GM12878 (cell line): ENCODE measurements around the gene KCNK5.

Experiments
- HDAC2 ChIP-seq: fragments of 200-600 bp; sonication (generic); IDR thresholded peaks from 2 replicates; pipeline ENCODE4 v1.6.1; 2017
- POLR2A ChIP-seq: IDR thresholded peaks from 2 replicates; pipeline ENCODE4 v1.6.1; 2011; ENCODE audit warnings: low read depth, mild to moderate bottlenecking, low read length
- RUNX3 ChIP-seq: IDR thresholded peaks from 2 replicates; pipeline ENCODE4 v1.6.1; 2012; ENCODE audit warnings: low read length, inconsistent platforms
- YY1 ChIP-seq: IDR thresholded peaks from 2 replicates; pipeline ENCODE4 v1.6.1; 2011; ENCODE audit warnings: low read depth, mild to moderate bottlenecking, low read length
- TF ChIP-seq, protein P1 (sequence below): fragments of 450-650 bp; IDR thresholded peaks from 2 replicates; pipeline ENCODE4 v1.6.1; 2014; ENCODE audit warnings: mild to moderate bottlenecking
- TF ChIP-seq, protein P2 (sequence below), 3 experiments: IDR thresholded peaks in 2 of 3; conservative IDR thresholded peaks in 1 of 3; 2 replicates each; pipeline ENCODE4 v1.5.1; 2011; ENCODE audit warnings: low read depth in 3 of 3, low read length in 3 of 3, mild to moderate bottlenecking in 3 of 3, control low read depth in 2 of 3, moderate library complexity in 2 of 3, inconsistent platforms in 1 of 3, mixed read lengths in 1 of 3; ENCODE audit not compliant: control insufficient read depth in 2 of 3, insufficient read depth in 1 of 3; ENCODE audit errors: extremely low read depth in 1 of 3

- TF ChIP-seq, protein P1, sequence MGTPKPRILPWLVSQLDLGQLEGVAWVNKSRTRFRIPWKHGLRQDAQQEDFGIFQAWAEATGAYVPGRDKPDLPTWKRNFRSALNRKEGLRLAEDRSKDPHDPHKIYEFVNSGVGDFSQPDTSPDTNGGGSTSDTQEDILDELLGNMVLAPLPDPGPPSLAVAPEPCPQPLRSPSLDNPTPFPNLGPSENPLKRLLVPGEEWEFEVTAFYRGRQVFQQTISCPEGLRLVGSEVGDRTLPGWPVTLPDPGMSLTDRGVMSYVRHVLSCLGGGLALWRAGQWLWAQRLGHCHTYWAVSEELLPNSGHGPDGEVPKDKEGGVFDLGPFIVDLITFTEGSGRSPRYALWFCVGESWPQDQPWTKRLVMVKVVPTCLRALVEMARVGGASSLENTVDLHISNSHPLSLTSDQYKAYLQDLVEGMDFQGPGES = no peak
- TF ChIP-seq, protein P2, sequence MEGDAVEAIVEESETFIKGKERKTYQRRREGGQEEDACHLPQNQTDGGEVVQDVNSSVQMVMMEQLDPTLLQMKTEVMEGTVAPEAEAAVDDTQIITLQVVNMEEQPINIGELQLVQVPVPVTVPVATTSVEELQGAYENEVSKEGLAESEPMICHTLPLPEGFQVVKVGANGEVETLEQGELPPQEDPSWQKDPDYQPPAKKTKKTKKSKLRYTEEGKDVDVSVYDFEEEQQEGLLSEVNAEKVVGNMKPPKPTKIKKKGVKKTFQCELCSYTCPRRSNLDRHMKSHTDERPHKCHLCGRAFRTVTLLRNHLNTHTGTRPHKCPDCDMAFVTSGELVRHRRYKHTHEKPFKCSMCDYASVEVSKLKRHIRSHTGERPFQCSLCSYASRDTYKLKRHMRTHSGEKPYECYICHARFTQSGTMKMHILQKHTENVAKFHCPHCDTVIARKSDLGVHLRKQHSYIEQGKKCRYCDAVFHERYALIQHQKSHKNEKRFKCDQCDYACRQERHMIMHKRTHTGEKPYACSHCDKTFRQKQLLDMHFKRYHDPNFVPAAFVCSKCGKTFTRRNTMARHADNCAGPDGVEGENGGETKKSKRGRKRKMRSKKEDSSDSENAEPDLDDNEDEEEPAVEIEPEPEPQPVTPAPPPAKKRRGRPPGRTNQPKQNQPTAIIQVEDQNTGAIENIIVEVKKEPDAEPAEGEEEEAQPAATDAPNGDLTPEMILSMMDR (IDR thresholded peaks at IDR 0.05 in 2 of 3, conservative IDR thresholded peaks at IDR 0.05 in 1 of 3; ENCODE audit: control insufficient read depth in 2 of 3, extremely low read depth in 1 of 3, insufficient read depth in 1 of 3, low read depth in 3 of 3, low read length in 3 of 3) = no peak
- TF ChIP-seq RUNX3 (no peak), HDAC2 (no peak), YY1 (no peak), POLR2A (no peak)
These were observed 18.5 kb upstream of the KCNK5 start for GRCh38 chr6:39247667-39248194.
